Measurements from ENCODE around the gene SCAF11.
"Not testable (repeated sequence)": the region's sequence is repeated elsewhere in the genome, so short reads cannot be mapped to it uniquely, and the experiment has no call there.

The SCAF11 gene

GRCh38 chr12:45990468-45991283 lies at the start of gene SCAF11:
TSS of gene SCAF11 (minus strand) at chr12:45990574. CDS start at chr12:45964167, 26,407 bp downstream.
- DNase-seq = peak; percentile 96 to 100 (median 100)

- DNase-seq = not testable (repeated sequence)
Observed at GRCh38 chr12:46037066-46037465, 46.7 kb upstream of the SCAF11 start.

GRCh38 chr12:46027172-46027571 lies 36.8 kb upstream of the SCAF11 start:
- DNase-seq = no peak

- no peak for DNase-seq
Observed at GRCh38 chr12:46024099-46024498, 33.7 kb upstream of the SCAF11 start.

- no peak for DNase-seq
Observed at GRCh38 chr12:46020768-46021167, 30.4 kb upstream of the SCAF11 start.

GRCh38 chr12:46018712-46019111 lies 28.3 kb upstream of the SCAF11 start:
- not testable (repeated sequence) for DNase-seq

- DNase-seq = not testable (repeated sequence)
Observed at GRCh38 chr12:46017866-46018375, 27.5 kb upstream of the SCAF11 start.

GRCh38 chr12:46005823-46006222 lies 15.4 kb upstream of the SCAF11 start:
- DNase-seq = no peak

GRCh38 chr12:46005151-46005797 lies 14.9 kb upstream of the SCAF11 start:
- DNase-seq = no peak

GRCh38 chr12:46004715-46005114 lies 14.3 kb upstream of the SCAF11 start:
- no peak for DNase-seq

- not testable (repeated sequence) for DNase-seq
Observed at GRCh38 chr12:46000076-46000475, 9.7 kb upstream of the SCAF11 start.

- DNase-seq = peak in 51 of 58 donors; percentile 1 to 86 (median 37)
Observed at GRCh38 chr12:45994736-45995135, 4.4 kb upstream of the SCAF11 start.

GRCh38 chr12:45991284-45992249 lies 1.2 kb upstream of the SCAF11 start:
- DNase-seq = peak; percentile 16 to 90 (median 73)

GRCh38 chr12:45989721-45990467 lies 480 bp downstream of the SCAF11 start:
- peak in 57 of 58 donors; percentile 3 to 80 (median 62) for DNase-seq

- DNase-seq = no peak
Observed at GRCh38 chr12:45989287-45989686, 1.1 kb downstream of the SCAF11 start.

GRCh38 chr12:45988264-45988663 lies 2.1 kb downstream of the SCAF11 start:
- no peak for DNase-seq

- no peak for DNase-seq
Observed at GRCh38 chr12:45987340-45987727, 3.0 kb downstream of the SCAF11 start.

- DNase-seq = peak in 1 of 58 donors; percentile 7
Observed at GRCh38 chr12:45986641-45987339, 3.6 kb downstream of the SCAF11 start.

- DNase-seq = no peak
Observed at GRCh38 chr12:45981075-45981837, 9.1 kb downstream of the SCAF11 start.

Measured in anterior cingulate cortex (tissue), 58 donors.